HCT116 (cell line): ENCODE measurements around the gene KRTAP4-5.

ENCODE experiments used
- CTCF ChIP-seq, 3 experiments: fragments of 200-600 bp in 1 of 3; sonication (generic) in 1 of 3; IDR thresholded peaks in 2 of 3; conservative IDR thresholded peaks in 1 of 3; 2 replicates each; pipeline ENCODE4 v1.5.1; 2012 to 2017; ENCODE audit warnings: low read depth in 2 of 3, low read length in 2 of 3, antibody characterized with exemption in 1 of 3, borderline replicate concordance in 1 of 3, control low read depth in 1 of 3, mild to moderate bottlenecking in 1 of 3, mixed read lengths in 1 of 3, mixed run types in 1 of 3, moderate library complexity in 1 of 3; ENCODE audit not compliant: insufficient read depth in 1 of 3
- EZH2 ChIP-seq: fragments of 200-600 bp; sonication (generic); IDR thresholded peaks from 2 replicates; pipeline ENCODE4 v1.6.1; 2017; ENCODE audit warnings: antibody characterized with exemption, mixed run types

- no peak for TF ChIP-seq CTCF (IDR thresholded peaks at IDR 0.05 in 2 of 3, conservative IDR thresholded peaks at IDR 0.05 in 1 of 3; ENCODE audit: borderline replicate concordance in 1 of 3, insufficient read depth in 1 of 3, low read depth in 2 of 3, low read length in 2 of 3)
- TF ChIP-seq EZH2: no peak
Observed at GRCh38 chr17:41147531-41148204, 2.0 kb downstream of the KRTAP4-5 start.
